Epidermal melanocyte (primary cell): ENCODE measurements around the gene TCP10L.
A peak's percentile ranks its signal among the peaks of the same experiment; 100 is the strongest.
"Not testable (repeated sequence)": the region's sequence is repeated elsewhere in the genome, so short reads cannot be mapped to it uniquely, and the experiment has no call there.

Source experiments
- DNase-seq: peaks from one replicate; pipeline ENCODE4 v3.0.0; 2011; ENCODE audit warnings: low spot score; ENCODE audit not compliant: insufficient read length

The TCP10L gene

DNA sequence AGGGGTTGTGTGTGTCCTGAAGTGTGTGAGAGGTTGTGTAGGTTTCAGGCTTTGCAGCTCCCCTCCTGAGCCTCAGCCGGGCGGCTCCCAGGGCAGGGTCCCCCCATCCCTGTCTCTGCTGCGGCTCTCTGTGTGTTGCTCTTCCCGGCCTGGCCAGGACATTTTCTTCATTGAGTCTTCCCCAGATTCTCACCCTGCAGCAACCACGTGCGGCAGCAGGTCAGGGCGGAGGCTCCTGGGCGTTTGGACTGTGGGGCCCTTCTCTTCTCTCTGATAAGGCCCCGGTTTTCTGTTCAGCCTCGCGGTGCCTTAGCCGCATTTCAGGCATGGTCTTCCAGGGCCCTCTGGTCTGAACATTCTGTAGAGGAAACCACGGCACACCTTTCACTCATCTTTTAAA, 1.8 kb upstream of the TCP10L start:
- no peak for DNase-seq

DNA sequence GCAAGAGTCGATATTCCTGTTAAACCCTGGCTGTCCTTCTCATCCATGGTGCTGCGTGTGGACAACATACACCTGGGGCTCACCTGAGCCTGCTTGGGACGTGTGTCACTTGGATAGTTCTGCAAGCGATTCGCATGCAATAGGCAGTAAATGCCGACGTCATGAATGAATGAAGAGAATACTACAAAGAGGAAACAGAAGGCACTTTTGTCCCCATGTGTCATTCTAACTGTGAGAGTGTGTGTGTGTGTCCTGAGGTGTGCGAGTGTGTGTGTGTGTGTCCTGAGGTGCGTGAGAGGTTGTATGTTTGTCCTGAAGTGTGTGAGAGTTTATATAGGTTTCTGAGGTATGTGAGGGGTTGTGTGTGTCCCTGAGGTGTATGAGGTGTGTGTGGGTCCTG, 647 bp upstream of the TCP10L start:
- DNase-seq = no peak

DNA sequence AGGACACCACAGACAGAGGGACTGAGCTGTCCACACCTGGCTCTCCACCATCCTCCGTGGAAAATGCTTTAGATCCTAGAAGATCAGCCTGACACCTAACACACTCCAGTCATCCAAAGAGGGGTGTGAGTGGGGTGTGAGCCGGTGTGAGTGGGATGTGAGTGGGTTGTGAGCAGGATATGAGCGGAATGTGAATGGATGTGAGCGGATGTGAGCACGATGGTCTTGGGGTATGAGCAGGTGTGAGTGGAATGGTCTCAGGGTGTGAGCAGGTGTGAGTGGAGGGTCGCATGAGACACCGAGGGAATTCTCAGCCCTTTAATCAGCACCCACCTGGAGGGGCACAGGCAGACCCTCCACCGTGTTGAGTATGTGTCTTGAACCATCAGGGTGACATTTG, 851 bp downstream of the TCP10L start:
- no peak for DNase-seq

DNA sequence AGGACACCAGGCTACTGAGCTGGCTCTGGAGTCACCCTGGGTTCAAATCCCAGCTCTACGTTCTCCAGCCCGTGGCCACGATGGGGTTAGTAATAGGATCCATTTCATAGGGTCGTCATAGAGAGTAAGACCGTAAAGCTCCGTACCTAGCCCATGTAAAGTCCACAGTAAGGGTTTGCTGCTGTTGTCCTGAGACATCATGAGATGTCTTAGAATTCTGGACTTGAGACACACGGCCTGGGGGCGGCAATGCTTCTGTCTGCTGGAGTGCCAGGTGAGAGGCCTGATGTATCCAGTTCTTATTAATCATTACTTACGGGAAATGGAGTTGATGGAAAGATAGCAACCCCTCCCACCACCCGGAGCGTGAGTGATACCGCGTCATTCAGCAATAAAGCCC, 3.6 kb downstream of the TCP10L start:
- no peak for DNase-seq

DNA sequence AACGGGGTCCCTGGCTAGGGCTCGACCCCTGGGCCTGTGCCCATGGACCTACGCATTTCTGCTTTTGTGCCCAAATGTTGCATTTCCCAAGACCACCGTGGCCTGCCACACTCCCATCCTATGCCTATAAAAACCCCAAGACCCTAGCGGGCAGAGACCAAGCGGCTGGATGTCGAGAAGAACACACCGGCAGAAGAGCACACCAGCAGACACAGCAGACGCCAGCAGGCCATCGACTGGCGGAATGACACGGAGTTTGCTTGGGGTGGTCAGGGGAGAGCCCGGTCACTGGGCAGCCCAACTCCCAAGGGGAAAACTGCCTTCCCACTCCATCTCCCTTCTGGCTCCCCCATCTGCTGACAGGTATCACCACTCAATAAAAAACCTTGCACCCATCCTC, 4.4 kb downstream of the TCP10L start:
- DNase-seq = no peak

DNA sequence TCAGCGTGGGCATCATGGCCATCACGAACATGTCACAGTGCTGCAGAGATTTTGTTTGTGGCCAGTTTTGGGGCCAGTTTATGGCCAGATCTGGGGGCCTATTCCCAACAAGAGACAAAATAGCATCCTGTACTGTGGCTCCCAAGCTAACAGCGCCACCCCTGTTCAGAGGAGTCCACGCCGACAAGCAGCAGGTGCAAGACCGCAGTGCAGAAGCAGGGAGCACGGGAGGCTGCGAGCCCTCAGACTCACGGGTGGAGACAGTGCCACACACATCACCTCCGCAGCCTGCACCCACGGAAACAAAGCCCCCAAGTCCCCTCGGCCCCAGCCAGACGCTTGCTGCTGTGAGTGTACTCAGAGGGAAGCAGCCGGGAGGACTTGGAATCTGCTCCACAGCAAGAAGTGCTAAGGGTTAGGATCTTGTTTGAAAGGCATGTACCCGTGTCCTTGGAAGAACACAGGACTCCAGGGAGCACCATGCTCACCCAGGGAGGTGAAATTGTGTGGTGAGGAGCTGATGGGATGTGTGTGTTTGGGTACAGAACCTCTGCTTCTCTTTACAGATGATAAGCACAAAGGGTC, 7.1 kb downstream of the TCP10L start:
- no peak for DNase-seq

DNA sequence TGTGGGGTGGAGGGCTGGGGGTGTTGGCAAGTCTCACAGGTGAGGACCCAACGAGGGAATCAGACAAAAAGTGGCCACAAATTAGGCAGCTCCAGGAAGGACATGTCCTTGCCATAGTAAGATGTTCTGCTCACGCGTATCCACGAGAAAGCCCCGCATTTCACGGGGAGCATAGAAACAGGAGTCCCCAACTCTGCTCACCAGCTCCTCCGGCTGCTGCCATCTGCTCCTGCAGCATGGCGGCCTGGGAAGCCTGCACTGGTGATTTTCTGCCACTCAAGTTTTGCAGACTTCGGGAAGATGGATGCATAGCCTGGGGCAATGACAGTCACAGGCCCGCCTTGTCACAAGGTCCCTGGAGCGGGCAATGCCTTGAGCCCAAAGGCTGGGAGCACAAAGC, 9.3 kb downstream of the TCP10L start:
- DNase-seq = no peak

DNA sequence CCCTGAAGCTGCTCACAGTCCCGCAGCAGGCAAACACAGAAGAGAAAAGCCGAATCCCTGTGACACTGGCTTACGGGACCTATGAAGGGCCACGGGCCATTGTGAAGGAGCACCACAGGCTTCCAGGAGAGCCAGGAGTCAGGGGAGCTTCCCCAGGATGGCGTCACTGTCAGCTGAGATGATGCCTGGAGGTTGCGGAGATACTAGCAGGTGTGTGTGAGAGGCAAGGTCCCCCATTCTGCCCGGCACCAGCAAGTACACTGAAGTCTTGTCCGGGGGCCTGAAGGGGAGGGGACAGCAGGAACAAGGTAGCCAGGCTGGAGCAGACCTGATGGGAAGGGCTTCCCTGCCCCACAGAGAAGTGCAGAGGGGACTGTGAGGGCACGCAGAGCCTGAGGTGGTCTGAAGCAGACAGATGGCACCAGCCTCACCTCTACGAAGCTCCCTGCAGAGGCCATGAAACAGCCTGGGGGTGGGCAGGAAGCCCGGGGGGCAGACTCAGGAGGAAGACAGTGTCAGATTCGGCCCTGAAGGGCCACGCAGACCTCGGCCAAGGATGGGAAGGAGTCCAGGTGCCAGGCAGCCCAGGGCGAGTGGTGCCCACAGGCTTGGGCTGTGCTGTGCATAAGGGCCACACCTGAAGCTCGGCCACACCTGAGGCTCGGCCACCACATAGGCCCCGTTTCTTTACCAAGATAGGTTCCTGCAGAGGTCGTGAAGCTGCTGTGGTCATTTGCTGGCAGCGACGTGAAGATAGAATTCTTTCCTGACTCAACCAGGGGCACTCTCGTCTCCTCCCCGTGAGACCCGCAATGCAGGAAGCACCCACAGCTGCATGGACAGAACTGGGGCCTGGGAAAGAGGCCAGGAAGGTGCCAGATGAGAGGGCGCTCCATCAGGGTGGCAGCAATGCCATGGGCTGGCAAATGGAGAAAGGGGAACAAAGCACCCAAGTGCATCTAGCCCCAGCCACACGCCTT, 10.1 kb downstream of the TCP10L start:
- DNase-seq = no peak

DNA sequence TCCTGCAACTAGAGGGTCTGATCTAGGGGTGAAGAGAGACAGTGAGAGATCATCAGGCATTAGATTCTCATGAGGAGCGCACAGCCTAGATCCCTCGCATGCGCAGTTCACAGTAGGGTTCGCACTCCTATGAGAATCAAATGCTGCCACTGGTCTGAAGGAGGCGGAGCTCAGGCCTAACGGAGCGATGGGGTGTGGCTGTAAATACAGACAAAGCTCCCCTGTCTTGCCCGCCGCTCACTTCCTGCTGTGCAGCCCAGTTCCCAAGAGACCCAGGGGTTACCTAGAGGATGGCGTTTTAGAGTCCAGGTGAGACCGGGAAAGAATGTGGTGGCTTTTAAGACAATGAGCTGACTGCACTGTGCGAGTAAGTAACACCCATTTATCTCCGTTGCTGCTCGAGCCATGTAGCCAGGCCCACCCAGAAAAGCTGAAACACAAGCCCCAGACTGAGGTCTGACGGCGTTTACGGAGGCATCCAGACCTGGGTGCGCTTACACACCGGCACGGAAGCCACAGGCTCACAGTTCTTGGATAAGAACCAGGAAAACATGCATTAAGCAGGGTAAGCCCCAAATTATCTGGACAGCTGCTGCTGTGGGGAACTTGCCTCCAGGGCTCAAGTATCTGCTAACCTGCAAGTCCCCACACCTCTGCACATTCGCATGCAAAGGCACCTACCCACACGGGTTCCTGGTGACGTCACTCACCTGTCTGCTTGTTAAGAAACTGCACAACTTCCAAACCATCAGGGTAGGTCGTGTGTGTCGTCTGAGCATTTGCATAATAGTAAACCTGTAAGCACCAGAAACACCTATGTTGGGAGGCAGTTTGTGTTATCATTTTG, 12.5 kb downstream of the TCP10L start:
- DNase-seq = no peak

DNA sequence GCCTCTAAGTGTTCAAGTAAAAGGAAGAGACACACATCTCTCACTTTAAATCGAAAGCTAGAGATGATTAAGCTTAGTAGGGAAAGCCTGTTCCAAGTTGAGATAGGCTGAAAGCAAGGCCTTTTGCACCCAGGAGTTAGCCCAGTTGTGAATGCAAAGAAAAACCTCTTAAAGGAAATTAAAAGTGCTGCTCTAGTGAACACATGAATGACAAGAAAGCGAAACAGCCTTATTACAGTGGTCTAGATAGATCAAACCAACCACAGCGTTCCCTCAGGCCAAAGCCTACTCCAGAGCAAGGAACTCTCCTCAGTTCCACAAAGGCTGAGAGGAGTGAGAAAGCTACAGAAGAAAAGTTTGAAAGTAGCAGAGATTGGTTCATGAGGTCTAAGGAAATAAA, 14.9 kb downstream of the TCP10L start:
- no peak for DNase-seq

DNA sequence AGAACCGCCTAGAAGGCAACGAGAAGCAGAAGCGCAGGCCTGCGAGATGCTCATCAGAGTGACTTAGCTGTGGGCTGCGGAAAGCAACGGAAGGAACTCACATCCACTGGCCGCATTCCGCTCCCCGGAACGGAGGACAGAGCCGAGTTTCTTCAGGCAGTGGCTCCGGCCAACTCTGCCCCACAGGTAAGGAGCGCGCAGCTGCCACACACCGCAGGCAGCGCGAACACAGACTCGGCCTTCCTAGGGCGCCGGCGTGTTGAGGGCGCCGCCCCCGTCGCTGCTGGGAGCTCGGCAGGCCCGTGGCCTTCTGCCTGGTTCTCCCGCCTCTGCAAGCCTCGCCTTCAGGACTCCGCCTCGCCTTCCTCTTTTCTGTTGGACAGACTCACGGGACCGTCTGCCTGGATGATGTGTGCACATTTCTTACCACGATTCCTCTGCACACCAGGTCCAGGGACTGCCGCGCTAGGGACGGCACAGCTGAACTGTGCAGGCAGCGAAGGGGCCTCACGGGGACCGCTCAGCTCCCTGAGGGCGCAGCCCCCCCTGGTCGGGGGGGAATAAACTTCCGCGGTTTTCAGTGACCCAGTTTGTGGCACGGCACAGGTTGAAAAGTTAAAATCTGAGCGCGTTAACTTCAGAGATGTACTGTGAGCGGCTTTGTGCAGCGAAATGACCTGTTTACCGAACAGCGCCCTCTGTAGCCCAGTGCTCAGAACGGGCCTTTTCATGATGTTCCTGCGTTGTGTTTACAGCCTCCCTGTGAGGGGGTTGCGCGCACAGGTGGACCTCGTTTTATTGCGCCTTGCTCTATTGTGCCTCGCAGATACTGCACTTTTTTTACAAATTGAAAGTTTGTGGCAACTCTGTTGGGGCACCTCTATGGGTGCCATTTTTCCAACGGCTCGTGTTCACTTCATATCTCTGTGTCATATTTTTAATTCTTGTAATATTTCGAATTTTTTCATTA, 15.8 kb downstream of the TCP10L start:
- DNase-seq = peak; percentile 49

DNA sequence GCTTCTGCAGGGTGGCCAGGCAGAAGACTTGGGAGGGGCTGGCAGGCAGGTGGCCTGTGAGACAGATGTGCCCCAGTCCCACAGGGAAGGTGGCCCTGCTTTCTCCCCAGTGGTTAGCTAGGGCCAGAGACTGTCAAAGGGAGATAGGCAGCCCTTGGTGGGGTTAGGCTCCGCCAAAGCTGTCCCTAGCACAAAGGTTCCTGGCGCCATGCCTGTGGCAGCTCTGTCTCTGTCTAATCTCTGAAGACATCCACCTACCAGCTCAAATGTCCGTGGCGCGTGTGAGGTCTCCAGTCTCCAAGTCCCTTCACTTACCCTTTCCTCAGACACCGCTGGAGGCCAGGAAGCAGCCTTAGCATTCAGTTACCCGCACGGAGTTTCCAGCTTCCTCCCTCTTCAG, 17.7 kb downstream of the TCP10L start:
- DNase-seq = no peak

DNA sequence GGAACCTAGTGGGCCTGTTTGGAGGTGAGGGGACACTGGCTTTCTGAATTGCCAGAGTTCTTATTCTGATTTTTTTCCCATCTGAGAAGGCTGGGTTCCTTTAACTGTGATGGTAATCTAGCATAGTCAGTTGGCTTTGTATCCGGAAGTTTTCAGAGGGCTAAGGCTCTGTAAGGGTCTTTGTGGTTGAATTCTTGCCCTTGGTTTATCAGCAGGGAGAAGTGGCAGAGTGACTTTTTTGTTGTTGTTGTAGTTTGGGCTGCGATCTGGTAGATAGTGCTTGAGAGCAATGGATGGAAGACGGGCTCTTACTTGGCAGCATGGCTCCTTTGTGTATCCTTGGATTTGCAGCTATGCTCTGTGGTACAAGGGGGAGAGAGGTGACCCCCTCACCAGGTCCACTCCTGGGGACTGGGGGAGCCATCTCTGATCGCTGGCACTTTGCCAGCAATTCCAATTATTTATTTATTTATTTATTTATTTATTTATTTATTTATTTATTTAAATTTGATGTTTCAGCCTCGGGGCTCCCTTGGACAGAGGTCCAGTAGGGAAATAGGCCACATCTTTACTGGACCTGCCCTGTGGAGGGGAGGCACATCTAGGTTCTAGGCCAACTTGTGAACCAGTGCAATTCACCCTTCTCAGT, 18.5 kb downstream of the TCP10L start:
- DNase-seq = no peak

DNA sequence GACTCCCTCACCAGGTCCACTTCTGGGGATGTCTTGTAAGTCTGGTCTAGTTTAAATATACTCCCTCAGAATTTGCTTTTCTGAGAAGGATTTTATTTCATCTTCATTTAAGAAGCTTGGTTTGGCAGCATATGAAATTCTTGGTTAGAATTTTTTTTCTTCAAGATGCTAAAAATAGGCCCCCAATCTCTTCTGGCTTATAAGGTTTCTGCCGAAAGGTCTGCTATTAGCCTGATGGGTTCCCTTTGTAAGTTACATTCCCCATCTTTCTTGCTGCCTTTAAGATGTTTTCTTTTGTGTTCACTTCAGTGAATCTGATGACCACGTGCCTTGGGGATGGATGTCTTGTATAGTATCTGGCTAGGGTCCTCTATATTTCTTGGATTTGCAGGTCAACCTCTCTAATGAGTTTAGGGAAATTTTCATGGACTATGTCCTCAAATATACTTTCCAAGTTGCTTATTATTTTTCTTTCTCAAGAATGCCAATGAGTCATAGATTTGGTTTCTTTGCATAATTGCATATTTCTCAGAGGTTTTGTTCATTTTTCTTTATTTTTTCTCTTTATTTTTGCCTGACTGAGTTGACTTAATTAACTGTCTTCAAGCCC, 19.4 kb downstream of the TCP10L start:
- DNase-seq = no peak

DNA sequence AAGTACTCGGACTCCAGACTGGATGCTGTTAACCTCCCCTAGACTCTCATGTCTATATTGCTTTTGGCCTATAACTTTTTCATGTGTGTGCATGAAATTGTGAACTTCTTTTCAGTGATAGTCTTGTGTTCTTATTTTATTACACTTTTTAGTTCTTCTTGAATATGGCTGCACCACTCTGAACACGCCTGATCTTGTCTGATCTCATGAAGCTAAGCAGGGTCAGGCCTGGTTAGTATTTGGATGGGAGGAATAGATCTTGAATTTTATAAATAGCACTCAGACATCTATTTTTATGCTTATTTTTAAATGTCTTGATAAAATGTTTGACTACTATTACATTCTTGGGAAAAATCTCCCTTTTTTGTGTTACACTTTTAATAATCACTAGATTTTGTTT, 22.4 kb downstream of the TCP10L start:
- no peak for DNase-seq

DNA sequence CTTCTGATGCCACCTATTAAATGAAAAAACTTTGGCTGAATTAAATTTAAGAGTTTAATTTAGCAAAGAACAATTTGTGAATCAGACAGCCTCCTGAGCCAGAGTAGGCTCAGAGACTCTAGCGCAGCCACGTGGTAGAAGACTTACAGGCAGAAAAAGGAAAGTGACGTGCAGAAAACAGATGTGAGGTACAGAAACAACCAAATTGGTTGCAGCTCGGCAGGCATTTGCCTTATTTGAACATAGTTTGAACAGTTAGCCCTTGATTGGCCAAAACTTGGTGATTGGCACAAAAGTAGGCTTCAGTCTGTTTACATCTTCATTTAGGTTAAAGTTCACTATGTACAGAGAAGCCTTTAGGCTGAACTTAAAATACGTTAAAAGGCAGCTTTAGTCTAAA, 22.9 kb downstream of the TCP10L start:
- no peak for DNase-seq

DNA sequence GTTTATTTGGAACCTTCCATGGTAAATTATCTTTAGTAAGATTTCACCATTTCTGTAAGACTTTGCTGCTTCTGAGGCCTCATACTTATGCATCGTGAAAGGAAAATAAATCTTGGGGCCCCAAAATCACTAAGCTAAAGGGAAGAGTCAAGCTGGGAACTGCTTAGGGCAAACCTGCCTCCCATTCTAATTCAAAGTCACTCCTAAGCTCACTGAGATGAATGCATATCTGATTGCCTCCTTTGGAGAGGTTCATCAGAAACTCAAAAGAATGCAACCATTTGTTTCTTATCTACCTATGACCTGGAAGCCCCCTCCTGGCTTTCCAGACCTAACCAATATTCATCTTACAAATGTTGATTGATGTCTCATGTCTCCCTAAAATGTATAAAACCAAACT, 23.8 kb downstream of the TCP10L start:
- not testable (repeated sequence) for DNase-seq

DNA sequence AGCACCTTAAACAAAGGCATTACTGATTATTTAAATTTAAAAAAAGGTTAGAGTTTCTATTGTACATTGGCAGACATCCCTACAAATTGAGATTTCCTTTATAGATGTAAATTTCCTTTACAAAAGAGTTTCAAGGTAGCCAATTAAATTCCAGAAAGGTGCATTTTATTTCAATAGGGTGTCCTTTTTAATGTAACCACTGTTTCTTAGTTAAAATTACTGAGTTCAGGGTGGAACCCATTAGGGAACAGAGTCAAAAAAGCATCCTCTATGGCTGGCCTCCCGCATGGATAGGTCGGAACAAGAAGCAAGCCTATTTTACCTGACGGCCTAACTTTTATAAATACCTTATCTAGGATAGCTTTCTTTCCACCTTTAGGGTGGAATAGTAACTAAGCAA, 24.4 kb downstream of the TCP10L start:
- DNase-seq = no peak

DNA sequence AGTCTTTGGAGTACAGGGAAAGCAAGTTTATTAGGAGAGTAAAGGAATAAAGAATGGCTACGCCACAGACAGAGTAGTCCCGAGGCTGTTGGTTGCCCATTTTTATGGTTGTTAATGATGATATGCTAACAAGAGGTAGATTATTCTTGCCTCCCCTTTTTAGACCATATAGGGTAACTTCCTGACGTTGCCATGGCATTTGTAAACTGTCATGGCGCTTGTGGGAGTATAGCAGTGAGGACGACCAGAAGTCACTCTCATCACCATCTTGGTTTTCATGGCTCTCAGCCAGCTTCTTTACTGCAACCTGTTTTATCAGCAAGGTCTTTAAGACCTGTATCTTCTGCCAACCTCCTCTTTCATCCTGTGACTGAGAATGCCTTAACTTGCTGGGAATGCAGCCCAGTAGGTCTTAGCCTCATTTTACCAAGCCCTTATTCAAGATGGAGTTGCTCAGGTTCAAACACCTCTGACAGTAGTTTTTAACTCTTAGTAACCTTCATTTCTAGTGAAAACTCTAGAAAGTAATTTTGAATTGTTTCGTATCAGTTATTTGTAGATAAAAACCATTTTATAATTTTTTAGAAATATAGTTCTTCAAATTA, 26.2 kb downstream of the TCP10L start:
- no peak for DNase-seq

DNA sequence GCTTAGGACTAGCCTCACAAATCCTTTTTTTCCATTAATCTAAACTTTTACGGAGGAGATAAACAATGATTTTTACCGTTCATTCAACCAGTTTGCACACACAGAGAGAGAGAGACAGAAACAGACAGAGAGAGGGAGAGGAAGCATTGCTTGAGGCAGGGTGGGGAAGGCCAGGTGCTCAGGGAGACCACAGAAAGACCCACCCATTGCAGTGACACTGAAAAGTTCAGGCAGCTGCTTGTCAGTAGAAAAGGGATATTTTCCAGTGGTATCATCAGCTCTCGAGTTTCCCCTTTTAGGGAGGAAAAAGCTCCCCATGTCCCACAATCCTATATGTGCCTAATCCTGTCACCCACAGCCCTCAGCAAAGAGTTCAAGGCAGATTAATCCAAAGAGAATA, 27.2 kb downstream of the TCP10L start:
- DNase-seq = no peak
